HG03280 (cell line): Measurements from ENCODE around the gene VAMP5.
A peak's percentile ranks its signal among the peaks of the same experiment; 100 is the strongest.
"Not testable (repeated sequence)": the region's sequence is repeated elsewhere in the genome, so short reads cannot be mapped to it uniquely, and the experiment has no call there.

Experiments used
- ATAC-seq: cut with Tn5 transposase; IDR thresholded peaks from one replicate; pipeline ENCODE4 v1.9.1; 2021; ENCODE audit warnings: mild to moderate bottlenecking, moderate library complexity; ENCODE audit not compliant: unreplicated experiment

VAMP5 gene

GRCh38 chr2:85584354-85584856 lies at the start of gene VAMP5:
VAMP5 (plus strand) TSS chr2:85584431; CDS start chr2:85584491, 60 bp downstream.
- ATAC-seq = peak; percentile 40

- no peak for ATAC-seq
Measured at GRCh38 chr2:85534881-85535280, 49.4 kb upstream of the VAMP5 start.

GRCh38 chr2:85536479-85536878 lies 47.8 kb upstream of the VAMP5 start:
- ATAC-seq = no peak

- no peak for ATAC-seq
Measured at GRCh38 chr2:85537600-85538506, 46.4 kb upstream of the VAMP5 start.

- peak; percentile 78 for ATAC-seq
Measured at GRCh38 chr2:85538507-85539360, 45.5 kb upstream of the VAMP5 start, which contains the start of gene MAT2A. MAT2A (plus strand) TSS chr2:85539168; CDS start chr2:85539288, 120 bp downstream.

- peak; percentile 35 for ATAC-seq
Measured at GRCh38 chr2:85539361-85540132, 44.7 kb upstream of the VAMP5 start.

GRCh38 chr2:85540133-85540648 lies 44.0 kb upstream of the VAMP5 start:
- no peak for ATAC-seq

GRCh38 chr2:85541262-85541661 lies 43.0 kb upstream of the VAMP5 start:
- ATAC-seq = no peak

- ATAC-seq = no peak
Measured at GRCh38 chr2:85541753-85542457, 42.3 kb upstream of the VAMP5 start.

- ATAC-seq = no peak
Measured at GRCh38 chr2:85542777-85543176, 41.5 kb upstream of the VAMP5 start.

GRCh38 chr2:85544254-85544691 lies 40.0 kb upstream of the VAMP5 start:
- ATAC-seq = not testable (repeated sequence)

GRCh38 chr2:85544915-85545779 lies 39.1 kb upstream of the VAMP5 start:
- not testable (repeated sequence) for ATAC-seq

- ATAC-seq = no peak
Measured at GRCh38 chr2:85545780-85546240, 38.4 kb upstream of the VAMP5 start.

- ATAC-seq = no peak
Measured at GRCh38 chr2:85547089-85547858, 37.0 kb upstream of the VAMP5 start.

- ATAC-seq = no peak
Measured at GRCh38 chr2:85547859-85548607, 36.2 kb upstream of the VAMP5 start.

- no peak for ATAC-seq
Measured at GRCh38 chr2:85548608-85548900, 35.7 kb upstream of the VAMP5 start.

- ATAC-seq = no peak
Measured at GRCh38 chr2:85549095-85549494, 35.1 kb upstream of the VAMP5 start.
